B cell (primary cell): ENCODE results near the gene MEOX2. TPM values are rescaled to one million over a fixed set of nuclear protein-coding genes. Genes with fewer than 3 reads are reported as not detected.

Experiments
- ATAC-seq: fragments of 200-7000 bp; cut with Tn5 transposase; one replicate; pipeline ENCODE4 v1.10.0; 2021; ENCODE audit warnings: low read depth, mild to moderate bottlenecking, moderate number of reproducible peaks, moderate library complexity
- CTCF ChIA-PET: fragments of 350-600 bp; sonication (Branson Sonifier 250); formaldehyde crosslinking; loops from one replicate; lab custom pipeline; 2021; ENCODE audit warnings: antibody characterized with exemption, inconsistent platforms; lab: Charles Lee
- POLR2A ChIA-PET: fragments of 350-600 bp; sonication (Branson Sonifier 250); formaldehyde crosslinking; loops from one replicate; lab custom pipeline; 2021; ENCODE audit warnings: antibody characterized with exemption; lab: Charles Lee
- DNase-seq: peaks from one replicate; pipeline ENCODE4 v3.0.0; 2013
- H2AFZ ChIP-seq: 2 replicates; pipeline ENCODE4 v1.6.1; 2012; ENCODE audit warnings: mild to moderate bottlenecking, low read depth, low read length; ENCODE audit not compliant: insufficient read depth, poor library complexity, severe bottlenecking
- H3K27ac ChIP-seq, 2 donors: 1 replicate in 1 of 2; 2 replicates in 1 of 2; pipeline ENCODE4 v1.5.1; 2012 to 2013; ENCODE audit warnings: low read length in 2 of 2, mild to moderate bottlenecking in 2 of 2, moderate library complexity in 1 of 2
- H3K27me3 ChIP-seq, 4 experiments: fragments of 200-600 bp in 1 of 4; sonication (generic) in 1 of 4; replicated peaks in 1 of 4; 1 replicate in 2 of 4; 2 replicates in 2 of 4; pipeline versions ENCODE4 v1.6.1 to v1.7.0; 2013 to 2016; ENCODE audit warnings: low read length in 3 of 4, mild to moderate bottlenecking in 2 of 4, mixed read lengths in 1 of 4, moderate library complexity in 1 of 4; ENCODE audit not compliant: insufficient read depth in 4 of 4, control insufficient read depth in 3 of 4; ENCODE audit errors: control extremely low read depth in 1 of 4
- H3K36me3 ChIP-seq, 2 experiments: replicated peaks in 1 of 2; 1 replicate in 1 of 2; 2 replicates in 1 of 2; pipeline versions ENCODE4 v1.6.1 to v1.7.1; 2013; ENCODE audit warnings: low read length in 1 of 2; ENCODE audit not compliant: insufficient read depth in 2 of 2, control insufficient read depth in 1 of 2; ENCODE audit errors: control extremely low read depth in 1 of 2, extremely low read depth in 1 of 2
- H3K4me1 ChIP-seq, 2 donors: fragments of 200-600 bp in 1 of 2; sonication (generic) in 1 of 2; 1 replicate in 1 of 2; 2 replicates in 1 of 2; pipeline versions ENCODE4 v1.5.1 to v1.6.1; 2013 to 2017; ENCODE audit warnings: low read length in 2 of 2; ENCODE audit not compliant: control insufficient read depth in 2 of 2, insufficient read depth in 2 of 2
- H3K4me2 ChIP-seq: replicated peaks from 2 replicates; pipeline ENCODE3; 2012; ENCODE audit warnings: mild to moderate bottlenecking, low read depth, low read length; ENCODE audit not compliant: poor library complexity, severe bottlenecking
- H3K4me3 ChIP-seq, 5 experiments: fragments of 200-600 bp in 1 of 5; sonication (generic) in 1 of 5; 1 replicate in 3 of 5; 2 replicates in 2 of 5; pipeline versions ENCODE4 v1.5.1 to v1.7.0; 2011 to 2016; ENCODE audit warnings: low read length in 4 of 5, mild to moderate bottlenecking in 4 of 5, low read depth in 2 of 5, control low read depth in 1 of 5, moderate library complexity in 1 of 5; ENCODE audit not compliant: insufficient read depth in 1 of 5; ENCODE audit errors: control extremely low read depth in 1 of 5, extremely low read depth in 1 of 5
- H3K79me2 ChIP-seq: fragments of 200-600 bp; sonication (generic); one replicate; pipeline ENCODE4 v1.6.0; 2016; ENCODE audit warnings: low read length; ENCODE audit not compliant: control insufficient read depth, insufficient read depth
- H3K9ac ChIP-seq: fragments of 200-600 bp; sonication (generic); 2 replicates; pipeline ENCODE4 v1.6.1; 2017; ENCODE audit warnings: mild to moderate bottlenecking, low read length, moderate library complexity
- H3K9me3 ChIP-seq, 3 donors: one replicate each; pipeline versions ENCODE4 v1.6.1 to v1.7.1; 2013; ENCODE audit warnings: low read length in 2 of 3; ENCODE audit not compliant: control insufficient read depth in 2 of 3, insufficient read depth in 1 of 3; ENCODE audit errors: control extremely low read depth in 1 of 3
- H4K20me1 ChIP-seq: 2 replicates; pipeline ENCODE4 v1.6.0; 2012; ENCODE audit warnings: mild to moderate bottlenecking, low read length; ENCODE audit not compliant: insufficient read depth, control insufficient read depth, poor library complexity, severe bottlenecking
- H3K27ac Mint-ChIP-seq: one replicate; pipeline ENCODE4 v1.8.0; 2021; ENCODE audit warnings: mixed read lengths
- H3K27me3 Mint-ChIP-seq: one replicate; pipeline ENCODE4 v1.8.0; 2021; ENCODE audit warnings: mixed read lengths
- H3K4me1 Mint-ChIP-seq: one replicate; pipeline ENCODE4 v1.8.0; 2021; ENCODE audit warnings: mixed read lengths
- H3K4me3 Mint-ChIP-seq: one replicate; pipeline ENCODE4 v1.8.0; 2021; ENCODE audit warnings: mixed read lengths
- H3K9me3 Mint-ChIP-seq: one replicate; pipeline ENCODE4 v1.8.0; 2022; ENCODE audit warnings: mixed read lengths; ENCODE audit not compliant: insufficient read depth
- CTCF ChIP-seq: fragments of 200-600 bp; IDR thresholded peaks from one replicate; pipeline ENCODE4 v1.8.0; 2022; ENCODE audit warnings: antibody characterized with exemption, mild to moderate bottlenecking
- EZH2 ChIP-seq: IDR thresholded peaks from 2 replicates; pipeline ENCODE4 v1.6.1; 2012; ENCODE audit warnings: borderline replicate concordance, low read depth, mild to moderate bottlenecking, moderate library complexity, low read length; ENCODE audit not compliant: insufficient read depth, poor library complexity, severe bottlenecking
- WGBS: methylation state at CpG from one replicate; pipeline ENCODE4 v1.1.5; 2013; ENCODE audit warnings: missing lambda C conversion rate; ENCODE audit not compliant: insufficient coverage; 5-methylcytosine and 5-hydroxymethylcytosine counted together
- intact Hi-C: fragments of 100-400 bp; cut with micrococcal nuclease; formaldehyde crosslinking; loops from one replicate; pipeline ENCODE4 v1.10.0; 2022
- polyA plus RNA-seq: library from polyadenylated mRNA; depleted of rRNA; stranded (reverse); fragments of >200 nt; gene quantifications from 2 replicates; pipeline ENCODE4 v1.2.3, GENCODE V29; 2012
- total RNA-seq, 2 donors: library from RNA; stranded (reverse); fragments of 120-200 nt in 1 of 2; gene quantifications; 1 replicate in 1 of 2; 2 replicates in 1 of 2; pipeline versions ENCODE4 v1.2.3 to v1.2.4, GENCODE V29; 2013 to 2022

The MEOX2 gene
- total and polyA plus RNA-seq, 2 donors (not counting 1 experiment from before 2014, with no cell fraction given): not detected

GRCh38 chr7:15593382-15593781, 93.1 kb downstream of the MEOX2 start:
- Mint-ChIP-seq H3K4me3 (no peak overlapping the region), H3K4me1 (no peaks in the 10 kb centered on the region), H3K27ac (no peak overlapping the region), H3K27me3 (no peaks in the 10 kb centered on the region), H3K9me3 (no peaks in the 10 kb centered on the region)
- H3K79me2 ChIP-seq: no peaks in the 10 kb centered on the region
- H4K20me1 ChIP-seq: no peaks in the 10 kb centered on the region
- ChIA-PET CTCF (no interaction called here), POLR2A (no interaction called here)
- no peak overlapping the region for H2AFZ ChIP-seq
- DNase-seq (no peak), ATAC-seq (no peak)
- no peaks in the 10 kb centered on the region for H3K36me3 ChIP-seq
- no peak overlapping the region for H3K9ac ChIP-seq
- H3K9me3 ChIP-seq: no peaks in the 10 kb centered on the region
- H3K27ac ChIP-seq: no peak overlapping the region
- no peak overlapping the region for H3K4me2 ChIP-seq
- intact Hi-C loops: no loop called here
- no peak overlapping the region for H3K4me3 ChIP-seq
- WGBS: 73% methylated on average over 2 of the region's 3 CpGs
- no peak for TF ChIP-seq CTCF
- no peak for TF ChIP-seq EZH2
- no peaks in the 10 kb centered on the region for H3K27me3 ChIP-seq
- H3K4me1 ChIP-seq: no peaks in the 10 kb centered on the region

- Histone ChIP-seq H3K4me2 (no peak overlapping the region), H3K9ac (no peak overlapping the region), H3K4me3 (no peak overlapping the region), H3K79me2 (no peaks in the 10 kb centered on the region), H3K27ac (no peak overlapping the region), H3K27me3 (no peaks in the 10 kb centered on the region), H3K36me3 (no peaks in the 10 kb centered on the region), H3K9me3 (peaks cover 0 to 5% (median 2%) of the 10 kb centered on the region in 3 donors), H3K4me1 (no peaks in the 10 kb centered on the region), H4K20me1 (no peaks in the 10 kb centered on the region), H2AFZ (no peak overlapping the region)
- intact Hi-C loops: no loop called here
- H3K27ac Mint-ChIP-seq: no peak overlapping the region
- H3K4me3 Mint-ChIP-seq: no peak overlapping the region
- DNase-seq (no peak), ATAC-seq (no peak)
- no peak for TF ChIP-seq EZH2
- TF ChIP-seq CTCF: no peak
- H3K9me3 Mint-ChIP-seq: peaks cover 3% of the 10 kb centered on the region
- CTCF ChIA-PET: no interaction called here
- 88% methylated on average over 2 of the region's 4 CpGs for WGBS
- no peaks in the 10 kb centered on the region for H3K27me3 Mint-ChIP-seq
- POLR2A ChIA-PET: no interaction called here
- H3K4me1 Mint-ChIP-seq: no peaks in the 10 kb centered on the region
These were observed 100.2 kb downstream of the MEOX2 start for GRCh38 chr7:15586266-15586665.
